ENCODE results near the gene DNAH6.
"Not testable (repeated sequence)": the region's sequence is repeated elsewhere in the genome, so short reads cannot be mapped to it uniquely, and the experiment has no call there.

DNAH6 gene, protein sequence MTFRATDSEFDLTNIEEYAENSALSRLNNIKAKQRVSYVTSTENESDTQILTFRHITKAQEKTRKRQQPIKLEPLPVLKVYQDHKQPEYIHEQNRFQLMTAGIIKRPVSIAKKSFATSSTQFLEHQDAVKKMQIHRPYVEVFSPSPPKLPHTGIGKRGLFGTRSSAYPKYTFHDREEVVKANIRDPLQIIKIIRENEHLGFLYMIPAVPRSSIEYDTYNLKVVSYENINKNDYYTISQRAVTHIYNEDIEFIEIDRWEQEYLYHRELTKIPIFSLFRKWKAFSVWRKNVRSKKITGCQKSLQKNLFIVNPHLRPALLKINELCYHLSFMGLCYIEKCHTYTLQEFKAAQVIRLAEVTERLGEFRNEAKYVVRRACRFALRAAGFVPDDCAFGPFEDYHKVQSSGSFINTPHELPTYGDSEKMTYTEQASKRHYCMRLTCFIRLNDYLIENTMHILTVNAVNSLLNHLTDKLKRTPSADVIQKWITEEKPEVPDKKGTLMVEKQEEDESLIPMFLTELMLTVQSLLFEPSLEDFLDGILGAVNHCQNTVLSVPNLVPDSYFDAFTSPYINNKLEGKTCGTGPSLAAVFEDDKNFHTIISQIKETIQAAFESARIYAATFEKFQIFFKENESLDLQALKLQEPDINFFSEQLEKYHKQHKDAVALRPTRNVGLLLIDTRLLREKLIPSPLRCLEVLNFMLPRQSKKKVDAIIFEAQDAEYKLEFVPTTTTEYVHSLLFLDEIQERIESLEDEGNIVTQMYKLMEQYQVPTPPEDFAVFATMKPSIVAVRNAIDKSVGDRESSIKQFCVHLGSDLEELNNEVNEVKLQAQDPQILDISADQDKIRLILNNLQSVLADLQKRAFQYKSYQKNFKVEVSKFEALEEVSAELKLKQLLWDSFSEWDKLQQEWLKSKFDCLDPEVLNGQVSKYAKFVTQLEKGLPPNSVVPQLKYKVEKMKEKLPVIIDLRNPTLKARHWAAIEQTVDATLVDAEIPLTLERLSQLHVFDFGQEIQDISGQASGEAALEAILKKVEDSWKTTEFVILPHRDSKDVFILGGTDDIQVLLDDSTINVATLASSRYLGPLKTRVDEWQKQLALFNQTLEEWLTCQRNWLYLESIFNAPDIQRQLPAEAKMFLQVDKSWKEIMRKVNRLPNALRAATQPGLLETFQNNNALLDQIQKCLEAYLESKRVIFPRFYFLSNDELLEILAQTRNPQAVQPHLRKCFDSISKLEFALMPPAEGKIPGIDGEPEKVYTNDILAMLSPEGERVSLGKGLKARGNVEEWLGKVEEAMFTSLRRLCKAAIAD (N-terminal part only)

DNA sequence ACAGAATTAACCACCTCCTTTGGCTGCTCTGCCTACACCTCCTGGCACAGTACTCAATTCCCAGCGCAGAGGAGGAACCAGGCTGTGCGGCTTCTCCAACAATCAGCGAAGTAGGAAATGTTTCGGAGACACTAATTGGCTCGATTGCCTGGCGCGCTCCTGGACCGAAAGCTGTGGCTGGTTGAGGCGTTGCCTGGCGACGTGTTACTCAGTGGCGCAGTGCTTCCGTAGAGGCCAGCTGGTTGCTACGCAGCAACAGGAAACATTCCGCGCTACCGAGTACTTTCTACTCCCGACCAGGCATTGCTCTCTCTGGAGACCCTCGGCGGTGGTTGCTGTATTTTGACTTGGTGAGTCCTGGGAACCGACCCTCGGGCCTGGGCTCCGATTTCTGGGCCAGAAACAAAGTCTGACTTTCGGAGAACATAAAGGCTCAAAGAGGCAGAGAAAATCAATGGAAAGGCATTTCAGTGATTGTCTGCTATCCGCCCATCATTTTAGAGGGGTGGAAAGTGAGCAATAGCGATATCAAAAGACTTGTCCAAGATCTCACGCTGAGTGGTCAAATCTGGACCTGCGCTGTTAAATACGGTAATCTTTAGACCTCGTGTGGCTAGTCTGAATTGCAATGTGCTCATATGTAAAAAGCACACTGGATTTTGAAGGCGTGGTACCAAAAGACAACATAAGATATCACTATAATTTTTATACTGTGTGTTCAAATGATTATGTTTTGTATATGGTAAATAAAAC is at the start of gene DNAH6:
TSS of gene DNAH6 (plus strand) at position 265 of the 753 bp plus-strand sequence. CDS start 1,329 bp downstream, outside the sequence.
- DNase-seq: peak; percentile 95

DNA sequence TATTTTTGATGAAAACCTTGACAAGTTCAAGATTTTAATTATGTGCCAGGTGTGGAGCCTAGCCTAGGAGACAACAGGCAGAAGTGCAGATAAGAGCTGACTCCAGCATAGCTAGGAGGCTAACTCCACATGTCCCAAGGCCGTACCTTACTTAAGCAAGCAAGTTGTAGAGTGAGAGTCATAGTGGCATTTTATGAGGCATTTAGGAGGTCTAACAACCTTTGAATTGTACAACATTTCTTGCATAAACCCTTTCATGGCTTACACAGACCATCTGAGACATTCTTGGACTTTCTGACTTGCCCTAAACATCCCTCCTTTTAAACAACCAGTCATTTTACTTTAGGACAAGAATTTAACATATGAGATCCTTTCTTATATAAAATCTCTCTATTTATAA is 48.9 kb upstream of the DNAH6 start:
- no peak for DNase-seq

GRCh38 chr2:84472423-84472822 is 43.9 kb upstream of the DNAH6 start:
- DNase-seq: not testable (repeated sequence)

- no peak for DNase-seq
Observed at GRCh38 chr2:84472856-84473565, 43.3 kb upstream of the DNAH6 start.

DNA sequence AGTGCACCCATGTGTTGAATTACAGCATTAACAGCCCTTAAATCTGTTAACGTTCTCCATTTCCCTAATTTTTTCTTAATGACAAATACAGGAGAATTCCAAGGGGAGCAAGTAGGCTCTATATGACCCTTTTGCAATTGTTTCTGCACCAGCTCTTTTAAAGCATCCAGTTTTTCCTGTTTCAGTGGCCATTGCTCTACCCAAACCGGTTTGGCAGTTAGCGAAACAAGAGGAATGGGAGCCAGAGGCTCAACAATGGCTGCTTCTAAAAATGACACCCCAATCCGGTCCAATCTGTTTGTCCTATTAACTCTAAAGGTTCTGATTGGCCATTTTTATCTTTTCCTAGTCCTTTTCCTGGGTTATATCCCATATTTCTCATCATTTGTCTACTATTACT is 42.1 kb upstream of the DNAH6 start:
- DNase-seq: no peak

- DNase-seq: peak; percentile 7
Observed at GRCh38 chr2:84477886-84478285, 38.4 kb upstream of the DNAH6 start.

DNA sequence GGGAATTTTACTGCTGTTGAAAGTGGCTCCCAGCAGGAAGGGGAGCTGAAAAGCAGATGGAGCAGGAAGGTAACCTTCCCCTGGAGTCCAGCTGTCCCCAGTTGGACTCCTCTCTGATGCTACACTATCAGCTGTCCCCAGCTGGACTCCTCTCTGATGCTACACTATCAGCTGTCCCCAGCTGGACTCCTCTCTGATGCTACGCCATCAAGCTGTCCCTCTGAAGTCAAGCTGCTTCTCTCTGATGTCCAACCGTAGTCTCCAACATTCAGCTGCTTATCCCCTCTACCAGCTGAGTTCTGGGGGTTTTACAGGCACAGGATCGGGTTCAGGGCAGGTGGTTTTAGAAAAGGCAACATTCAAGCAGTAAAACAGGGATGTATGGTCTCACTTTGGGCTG is 37.4 kb upstream of the DNAH6 start:
- no peak for DNase-seq

- DNase-seq: no peak
Observed at GRCh38 chr2:84481702-84482101, 34.6 kb upstream of the DNAH6 start.

DNA sequence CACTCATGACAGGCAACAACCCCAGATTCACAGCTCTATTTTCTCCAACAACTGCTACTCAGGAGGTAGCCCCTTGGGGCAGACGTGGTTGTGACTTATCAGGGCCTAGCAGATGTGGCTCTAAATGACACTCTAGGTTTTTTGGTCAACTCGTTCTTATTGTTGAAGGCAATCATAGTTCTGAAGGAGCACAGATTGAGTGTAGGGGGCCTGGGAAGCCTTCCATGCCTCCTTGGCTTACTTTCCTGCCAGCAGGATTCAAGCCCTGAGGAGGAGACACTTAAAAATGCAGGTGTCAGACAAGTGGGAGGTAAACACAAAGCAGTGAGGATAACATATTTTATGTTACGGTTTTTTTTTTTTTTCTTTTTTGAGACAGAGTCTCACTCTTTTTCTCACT is 33.7 kb upstream of the DNAH6 start:
- DNase-seq: no peak

- DNase-seq: no peak
Observed at GRCh38 chr2:84483320-84483719, 33.0 kb upstream of the DNAH6 start.

- peak; percentile 90 for DNase-seq
Observed at GRCh38 chr2:84486441-84487115, 29.7 kb upstream of the DNAH6 start.

DNA sequence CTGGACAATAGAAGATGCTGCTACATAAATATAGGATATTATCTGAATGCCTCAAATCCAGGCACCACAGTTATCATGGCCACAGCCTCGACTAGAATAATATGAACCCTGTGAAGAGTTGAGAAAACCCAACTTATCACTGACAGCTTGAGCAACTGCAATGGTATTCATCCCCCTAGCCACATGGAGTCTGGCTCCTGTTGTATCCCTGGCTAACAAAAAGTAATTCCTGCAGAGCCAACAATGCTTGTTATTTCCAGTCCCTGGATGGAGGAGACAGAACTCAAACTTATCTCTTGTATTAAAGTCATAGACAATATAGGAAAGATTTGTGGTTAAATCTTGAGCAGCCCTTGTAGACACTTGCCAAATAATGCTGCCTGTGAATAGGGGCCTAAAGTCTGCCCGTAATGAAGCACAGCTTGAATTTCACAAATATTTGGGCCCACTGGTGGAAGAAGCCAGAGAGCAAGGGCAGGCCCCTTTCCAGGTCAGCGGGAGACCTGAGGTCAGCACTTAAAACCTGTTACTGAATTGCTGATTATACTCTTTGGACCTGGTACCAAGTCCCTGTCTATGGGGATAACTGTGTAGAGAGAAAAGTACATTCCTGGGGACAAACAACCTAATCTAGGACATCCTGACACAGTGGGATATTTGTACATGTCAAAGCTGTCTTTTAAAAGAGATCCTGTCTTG is 28.9 kb upstream of the DNAH6 start:
- no peak for DNase-seq

- no peak for DNase-seq
Observed at GRCh38 chr2:84491256-84491655, 25.0 kb upstream of the DNAH6 start.

GRCh38 chr2:84491741-84492140 is 24.6 kb upstream of the DNAH6 start:
- no peak for DNase-seq

GRCh38 chr2:84492571-84492970 is 23.7 kb upstream of the DNAH6 start:
- DNase-seq: no peak

- DNase-seq: no peak
Observed at GRCh38 chr2:84493514-84493913, 22.8 kb upstream of the DNAH6 start.

DNA sequence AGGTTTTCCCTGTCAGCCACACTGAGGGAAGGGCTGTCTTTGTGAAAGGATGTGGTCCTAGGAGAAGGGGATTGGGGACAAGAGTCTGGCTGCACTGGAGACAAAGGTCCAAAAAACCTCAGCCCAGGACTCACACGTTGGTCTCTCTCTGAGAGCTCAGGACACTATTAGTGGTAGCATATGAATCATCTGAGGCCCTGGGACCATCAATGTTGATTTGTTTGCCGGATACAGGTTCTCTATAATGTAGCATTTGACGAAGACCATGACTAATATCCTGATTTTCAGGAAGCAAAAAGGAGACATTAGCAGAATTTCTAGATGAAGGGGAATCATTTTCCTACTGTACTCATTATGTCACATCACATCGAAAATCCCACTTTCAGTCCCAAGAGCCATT is 22.2 kb upstream of the DNAH6 start:
- DNase-seq: no peak

GRCh38 chr2:84495539-84496146 is 20.7 kb upstream of the DNAH6 start:
- peak; percentile 71 for DNase-seq

GRCh38 chr2:84496386-84496785 is 19.9 kb upstream of the DNAH6 start:
- DNase-seq: no peak

DNA sequence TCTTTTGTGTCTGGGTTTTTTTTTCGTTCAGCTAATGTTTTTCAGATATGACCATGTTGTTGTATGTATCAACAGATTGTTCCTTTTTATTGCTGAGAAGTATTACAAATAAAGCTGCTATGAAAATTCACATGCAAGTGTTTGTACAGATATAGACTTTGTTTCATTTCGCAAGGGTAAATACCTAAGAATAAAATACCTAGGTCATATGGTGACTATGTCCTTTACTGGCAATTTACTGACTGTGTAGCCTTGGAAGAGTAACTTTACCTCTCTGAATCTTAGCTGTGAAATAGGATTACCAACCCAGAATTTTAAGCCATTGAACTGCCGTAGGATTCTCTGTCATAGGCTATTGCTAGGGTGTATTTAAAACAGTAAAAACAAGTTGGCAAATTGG is 19.0 kb upstream of the DNAH6 start:
- no peak for DNase-seq
